ENCODE measurements around the gene KRTAP3-1. TPM values are rescaled to one million over a fixed set of nuclear protein-coding genes. Genes with fewer than 3 reads are reported as not detected.
"Not testable (repeated sequence)": the region's sequence is repeated elsewhere in the genome, so short reads cannot be mapped to it uniquely, and the experiment has no call there.

Gene KRTAP3-1
- total RNA-seq, 1 donor from 2014 or later: not detected

DNA sequence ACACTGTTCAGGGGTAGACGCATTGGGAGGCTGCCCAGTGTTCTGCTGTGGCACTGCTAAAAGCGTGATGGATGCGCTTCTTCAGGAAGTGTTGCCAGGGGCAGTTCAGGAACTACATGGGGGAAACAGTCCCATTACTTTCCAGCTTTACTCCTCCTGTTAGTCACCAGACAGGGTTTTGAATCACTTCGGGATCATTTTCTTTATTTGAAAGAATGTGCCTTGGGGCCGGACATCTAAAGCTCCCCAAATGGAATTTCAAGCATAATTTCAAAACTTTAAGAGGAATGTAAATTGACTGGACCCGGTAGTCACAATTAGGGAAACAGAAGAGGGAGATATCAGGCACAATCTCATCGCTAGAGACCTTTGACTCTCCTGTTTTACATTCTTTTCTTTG, 39.5 kb upstream of the KRTAP3-1 start:
- Histone ChIP-seq H3K4me3 (ENCODE audit: low read depth, low read length) (no peak overlapping the region), H3K27me3 (ENCODE audit: control insufficient read depth, insufficient read depth, low read length) (no peaks in the 10 kb centered on the region), H3K36me3 (ENCODE audit: control insufficient read depth, insufficient read depth, low read length) (no peaks in the 10 kb centered on the region)
- TF ChIP-seq, protein P1, sequence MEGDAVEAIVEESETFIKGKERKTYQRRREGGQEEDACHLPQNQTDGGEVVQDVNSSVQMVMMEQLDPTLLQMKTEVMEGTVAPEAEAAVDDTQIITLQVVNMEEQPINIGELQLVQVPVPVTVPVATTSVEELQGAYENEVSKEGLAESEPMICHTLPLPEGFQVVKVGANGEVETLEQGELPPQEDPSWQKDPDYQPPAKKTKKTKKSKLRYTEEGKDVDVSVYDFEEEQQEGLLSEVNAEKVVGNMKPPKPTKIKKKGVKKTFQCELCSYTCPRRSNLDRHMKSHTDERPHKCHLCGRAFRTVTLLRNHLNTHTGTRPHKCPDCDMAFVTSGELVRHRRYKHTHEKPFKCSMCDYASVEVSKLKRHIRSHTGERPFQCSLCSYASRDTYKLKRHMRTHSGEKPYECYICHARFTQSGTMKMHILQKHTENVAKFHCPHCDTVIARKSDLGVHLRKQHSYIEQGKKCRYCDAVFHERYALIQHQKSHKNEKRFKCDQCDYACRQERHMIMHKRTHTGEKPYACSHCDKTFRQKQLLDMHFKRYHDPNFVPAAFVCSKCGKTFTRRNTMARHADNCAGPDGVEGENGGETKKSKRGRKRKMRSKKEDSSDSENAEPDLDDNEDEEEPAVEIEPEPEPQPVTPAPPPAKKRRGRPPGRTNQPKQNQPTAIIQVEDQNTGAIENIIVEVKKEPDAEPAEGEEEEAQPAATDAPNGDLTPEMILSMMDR (IDR thresholded peaks at IDR 0.05; ENCODE audit: insufficient read depth, low read length, poor library complexity, severe bottlenecking): no peak
- no peak for DNase-seq (ENCODE audit: low read depth)

DNA sequence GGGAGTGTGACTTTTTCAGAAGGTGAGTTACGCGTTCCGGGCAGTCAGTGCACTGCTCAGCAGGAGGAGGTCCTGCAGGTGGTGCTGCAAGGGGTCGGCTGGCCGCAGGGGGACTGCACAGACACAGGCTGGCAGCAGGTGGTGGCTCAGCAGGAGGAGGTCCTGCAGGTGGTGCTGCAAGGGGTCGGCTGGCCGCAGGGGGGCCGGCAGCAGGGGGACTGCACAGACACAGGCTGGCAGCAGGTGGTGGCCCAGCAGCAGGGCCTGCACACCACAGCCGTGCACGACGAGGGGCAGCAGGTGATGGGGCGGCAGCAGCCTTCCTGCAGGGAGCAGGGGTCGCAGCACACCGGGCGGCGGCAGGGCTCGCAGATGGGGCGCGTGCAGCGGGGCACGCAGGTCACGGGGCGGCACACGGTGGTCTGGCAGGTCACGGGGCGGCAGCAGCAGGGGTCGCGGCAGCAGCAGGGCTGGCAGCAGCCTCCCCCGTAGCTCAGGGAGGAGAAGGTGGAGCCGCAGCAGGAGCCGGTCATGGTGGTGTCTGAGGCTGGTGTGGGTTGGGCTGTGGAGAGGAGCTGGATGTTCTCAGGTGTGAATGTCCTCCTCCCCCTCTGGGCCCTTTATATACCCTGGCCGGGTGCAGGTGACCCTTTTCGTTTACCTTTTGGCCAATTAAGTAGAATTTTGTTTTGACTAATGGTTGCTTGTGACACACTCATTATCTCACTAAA, 38.0 kb upstream of the KRTAP3-1 start, which contains the start of gene KRTAP2-1:
TSS of gene KRTAP2-1 (minus strand) at position 582 of the 731 bp plus-strand sequence. CDS start at position 533, 49 bp downstream.
- not testable (repeated sequence) for DNase-seq (ENCODE audit: low read depth); H3K27me3 ChIP-seq (ENCODE audit: control insufficient read depth, insufficient read depth, low read length); H3K36me3 ChIP-seq (ENCODE audit: control insufficient read depth, insufficient read depth, low read length); H3K4me3 ChIP-seq (ENCODE audit: low read depth, low read length)

DNA sequence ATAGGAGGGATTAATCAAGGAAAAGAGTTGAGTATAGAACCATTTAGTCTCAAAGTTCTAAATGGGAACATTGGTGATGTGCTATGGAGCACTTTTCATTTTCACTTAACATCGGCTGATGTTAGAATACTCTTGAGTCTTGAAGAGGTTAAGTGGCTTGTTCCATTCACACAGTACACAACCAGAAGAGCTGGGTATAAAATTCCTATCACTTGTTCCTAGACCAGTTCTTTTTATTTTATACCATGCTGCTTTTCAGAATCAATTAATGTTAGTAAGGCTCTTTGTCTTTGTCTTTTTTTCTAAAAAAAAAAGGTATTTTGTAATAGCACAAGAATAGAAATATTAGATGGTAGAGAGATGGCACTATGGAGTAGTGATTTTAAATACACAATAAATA, 34.0 kb upstream of the KRTAP3-1 start:
- no peak for DNase-seq (ENCODE audit: low read depth)
- no peaks in the 10 kb centered on the region for H3K27me3 ChIP-seq (ENCODE audit: control insufficient read depth, insufficient read depth, low read length)
- TF ChIP-seq, protein P1 (IDR thresholded peaks at IDR 0.05; ENCODE audit: insufficient read depth, low read length, poor library complexity, severe bottlenecking): no peak
- no peaks in the 10 kb centered on the region for H3K36me3 ChIP-seq (ENCODE audit: control insufficient read depth, insufficient read depth, low read length)
- H3K4me3 ChIP-seq (ENCODE audit: low read depth, low read length): no peak overlapping the region

DNA sequence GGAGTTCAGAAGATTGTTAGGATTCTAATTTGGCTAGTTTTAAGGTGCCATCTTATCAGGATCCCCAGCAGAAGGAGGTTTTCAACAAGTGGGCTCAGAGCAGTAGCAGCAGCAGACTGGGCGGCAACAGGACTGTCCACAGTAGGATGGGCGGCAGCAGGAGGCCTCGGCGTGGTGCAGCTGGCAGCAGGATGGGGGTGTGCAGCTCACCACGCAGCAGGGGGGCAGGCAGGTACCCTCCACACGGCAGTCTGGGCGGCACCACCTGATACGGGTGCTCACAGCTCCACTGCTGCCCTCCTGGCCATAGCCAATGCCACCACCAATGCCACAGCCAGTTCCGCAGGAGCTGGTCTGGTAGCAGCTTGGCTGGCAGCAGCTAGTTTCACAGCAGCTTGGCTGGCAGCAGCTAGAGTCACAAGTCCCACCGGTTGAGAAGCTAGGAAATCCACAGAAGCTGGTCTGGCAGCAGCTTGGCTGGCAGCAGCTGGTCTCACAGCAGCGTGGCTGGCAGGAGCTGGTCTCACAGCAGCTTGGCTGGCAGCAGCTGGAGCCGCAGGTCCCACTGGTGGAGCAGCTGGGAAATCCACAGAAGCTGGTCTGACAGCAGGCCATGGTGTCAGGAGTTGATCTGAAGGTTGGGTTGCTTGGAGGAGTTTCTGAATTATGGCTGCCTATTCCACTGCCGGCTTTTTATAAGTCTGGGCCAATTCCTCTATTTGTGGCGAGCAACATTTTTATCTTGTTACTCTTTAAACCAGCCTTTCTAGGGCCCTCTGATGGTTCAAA, 32.0 kb upstream of the KRTAP3-1 start, which contains the start of gene KRTAP1-1:
TSS of gene KRTAP1-1 (minus strand) at position 668 of the 789 bp plus-strand sequence. CDS start at position 615, 53 bp downstream.
- not testable (repeated sequence) for H3K4me3 ChIP-seq (ENCODE audit: low read depth, low read length); H3K27me3 ChIP-seq (ENCODE audit: control insufficient read depth, insufficient read depth, low read length); H3K36me3 ChIP-seq (ENCODE audit: control insufficient read depth, insufficient read depth, low read length); DNase-seq (ENCODE audit: low read depth)

DNA sequence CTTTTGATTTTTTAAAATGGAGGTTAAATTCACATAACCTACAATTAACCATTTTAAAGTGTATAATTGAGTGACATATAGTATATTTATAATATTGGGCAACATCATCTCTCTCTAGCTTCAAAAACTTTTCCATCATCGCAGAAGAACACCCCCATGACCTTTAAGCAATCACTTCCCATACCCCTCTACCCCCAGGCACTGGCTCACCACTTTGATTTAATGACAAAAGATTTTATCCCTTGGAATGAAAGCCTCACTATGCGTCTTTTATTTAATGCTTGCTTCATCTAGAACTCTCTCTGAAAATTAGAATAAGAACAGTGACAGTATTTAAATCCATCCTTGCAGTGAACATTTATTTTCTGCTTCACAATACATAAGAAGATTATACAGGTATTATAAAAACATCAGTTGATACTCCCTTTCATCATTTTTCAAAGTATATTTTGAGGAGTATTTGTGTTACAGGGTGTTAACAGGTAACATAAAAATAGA, 29.0 kb upstream of the KRTAP3-1 start:
- TF ChIP-seq, protein P1 (IDR thresholded peaks at IDR 0.05; ENCODE audit: insufficient read depth, low read length, poor library complexity, severe bottlenecking): no peak
- H3K27me3 ChIP-seq (ENCODE audit: control insufficient read depth, insufficient read depth, low read length): no peaks in the 10 kb centered on the region
- no peak overlapping the region for H3K4me3 ChIP-seq (ENCODE audit: low read depth, low read length)
- no peak for DNase-seq (ENCODE audit: low read depth)
- H3K36me3 ChIP-seq (ENCODE audit: control insufficient read depth, insufficient read depth, low read length): no peaks in the 10 kb centered on the region

DNA sequence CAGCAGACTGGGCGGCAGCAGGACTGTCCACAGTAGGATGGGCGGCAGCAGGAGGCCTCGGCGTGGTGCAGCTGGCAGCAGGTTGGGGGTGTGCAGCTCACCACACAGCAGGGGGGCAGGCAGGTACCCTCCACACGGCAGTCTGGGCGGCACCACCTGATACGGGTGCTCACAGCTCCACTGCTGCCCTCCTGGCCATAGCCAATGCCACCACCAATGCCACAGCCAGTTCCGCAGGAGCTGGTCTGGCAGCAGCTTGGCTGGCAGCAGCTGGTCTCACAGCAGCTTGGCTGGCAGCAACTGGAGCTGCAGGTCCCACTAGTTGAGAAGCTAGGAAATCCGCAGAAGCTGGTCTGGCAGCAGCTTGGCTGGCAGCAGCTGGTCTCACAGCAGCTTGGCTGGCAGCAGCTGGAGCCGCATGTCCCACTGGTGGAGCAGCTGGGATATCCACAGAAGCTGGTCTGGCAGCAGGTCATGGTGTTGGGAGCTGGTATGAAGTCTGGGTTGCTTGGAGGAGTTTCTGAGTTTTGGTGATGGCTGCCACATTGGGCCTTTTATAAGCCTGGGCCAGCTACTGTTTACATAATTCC, 25.5 kb upstream of the KRTAP3-1 start, which contains the start of gene KRTAP1-3:
TSS of gene KRTAP1-3 (minus strand) at position 529 of the 590 bp plus-strand sequence. CDS start at position 476, 53 bp downstream.
- not testable (repeated sequence) for H3K36me3 ChIP-seq (ENCODE audit: control insufficient read depth, insufficient read depth, low read length); DNase-seq (ENCODE audit: low read depth); H3K27me3 ChIP-seq (ENCODE audit: control insufficient read depth, insufficient read depth, low read length); H3K4me3 ChIP-seq (ENCODE audit: low read depth, low read length)
